Psoas muscle (tissue), 8 donors: ENCODE data around the gene LST1. TPM values are rescaled to one million over a fixed set of nuclear protein-coding genes. Genes with fewer than 3 reads are reported as not detected.

Experiments used
- ATAC-seq, 4 donors: fragments of 200-7000 bp; cut with Tn5 transposase; one replicate each; pipeline ENCODE4 v1.9.1; 2020; ENCODE audit warnings: moderate library complexity in 3 of 4, mild to moderate bottlenecking in 2 of 4
- DNase-seq, 2 donors: peaks; one replicate each; pipeline ENCODE4 v3.0.0-alpha.2; 2020
- H3K27ac ChIP-seq: fragments of 200-600 bp; one replicate; pipeline ENCODE4 v1.8.0; 2022
- H3K27me3 ChIP-seq, 3 donors: fragments of 200-600 bp in 1 of 3; one replicate each; pipeline versions ENCODE4 v1.6.1 to v1.8.0; 2013 to 2022; ENCODE audit warnings: low read length in 2 of 3, mild to moderate bottlenecking in 2 of 3, moderate library complexity in 1 of 3; ENCODE audit not compliant: insufficient read depth in 3 of 3
- H3K36me3 ChIP-seq, 2 donors: fragments of 200-600 bp in 1 of 2; one replicate each; pipeline versions ENCODE4 v1.6.1 to v1.8.0; 2013 to 2022; ENCODE audit warnings: low read depth in 1 of 2, mild to moderate bottlenecking in 1 of 2, moderate library complexity in 1 of 2; ENCODE audit not compliant: insufficient read depth in 1 of 2
- H3K4me1 ChIP-seq: fragments of 200-600 bp; one replicate; pipeline ENCODE4 v1.8.0; 2022
- H3K4me3 ChIP-seq: fragments of 200-600 bp; one replicate; pipeline ENCODE4 v1.8.0; 2022; ENCODE audit warnings: mild to moderate bottlenecking
- H3K9me3 ChIP-seq: fragments of 200-600 bp; one replicate; pipeline ENCODE4 v1.8.0; 2022
- CTCF ChIP-seq: fragments of 200-600 bp; IDR thresholded peaks from one replicate; pipeline ENCODE4 v1.8.0; 2022; ENCODE audit warnings: antibody characterized with exemption
- WGBS, 3 donors: extraction: QIAGEN DNeasy Blood & Tissue Kit; methylation state at CpG; one replicate each; pipeline versions ENCODE4 v1.1.6 to v1.1.7; 2013; 5-methylcytosine and 5-hydroxymethylcytosine counted together
- intact Hi-C, 2 donors: fragments of 100-400 bp; cut with DNase I; formaldehyde crosslinking; loops; one replicate each; pipeline versions ENCODE4 v1.11.0 to v1.14.2; 2022
- polyA plus RNA-seq, 3 donors: library from polyadenylated mRNA; stranded (reverse); fragments of 200-250 nt; gene quantifications; one replicate each; pipeline ENCODE4 v1.2.3, GENCODE V29; 2013
- total RNA-seq, 4 donors: library from RNA; stranded (reverse); fragmentation: NEBNext Ultra II Directional in 2 of 4; extraction: Animal tissue kit (Norgen Biotek cat#: 25700) in 2 of 4; gene quantifications; one replicate each; pipeline versions ENCODE4 v1.2.1 to v1.2.4, GENCODE V29; 2021 to 2023
- donor health status: healthy with polysubstance abuse.
- donor health status: DM: no; HTN: no; CAD: no; lungs with moderate emphysema.
- donor health status: Bipolar disorder and iron deficiency.
- donor health status: healthy.
- donor health status: DM: yes; HTN: yes; CAD: no.
- donor health status: DM: no; HTN: no; CAD: no.
- donor health status: DM: no; HTN: no; CAD: no.
- donor health status: DM: yes; HTN: yes; CAD: no.

The LST1 gene
- total and polyA plus RNA-seq, 7 donors: 1.2 to 5.6 (median 1.8) TPM

- ATAC-seq: no peak
- H3K27ac ChIP-seq: no peak overlapping the region
- 84 to 86% (median 84%) methylated on average over 9 of the region's 9 CpGs for WGBS, 3 donors
- H3K9me3 ChIP-seq: no peaks in the 10 kb centered on the region
- H3K27me3 ChIP-seq: no peaks in the 10 kb centered on the region
- intact Hi-C loops: no loop called here
- no peak for DNase-seq
- TF ChIP-seq CTCF: no peak
- no peak overlapping the region for H3K4me3 ChIP-seq
- H3K4me1 ChIP-seq: no peaks in the 10 kb centered on the region
- H3K36me3 ChIP-seq: no peaks in the 10 kb centered on the region
These were observed 12.6 kb upstream of the LST1 start for GRCh38 chr6:31573239-31574105.

- H3K36me3 ChIP-seq: no peaks in the 10 kb centered on the region
- no peaks in the 10 kb centered on the region for H3K27me3 ChIP-seq
- ATAC-seq: no peak
- no peaks in the 10 kb centered on the region for H3K9me3 ChIP-seq
- intact Hi-C loops: no loop called here
- no peak overlapping the region for H3K27ac ChIP-seq
- no peak for TF ChIP-seq CTCF
- 74 to 86% (median 80%) methylated on average over 14 of the region's 14 CpGs for whole genome bisulfite sequencing, 3 donors
- no peaks in the 10 kb centered on the region for H3K4me1 ChIP-seq
- no peak overlapping the region for H3K4me3 ChIP-seq
- DNase-seq: no peak
These were observed 11.7 kb upstream of the LST1 start for GRCh38 chr6:31574106-31575061.

GRCh38 chr6:31575335-31575901, 10.7 kb upstream of the LST1 start, which contains the start of gene TNF:
TSS of gene TNF (plus strand) at chr6:31575565. CDS start at chr6:31575742, 177 bp downstream.
- Histone ChIP-seq H3K4me3 (peak within 1 kb of the TSS; percentile 54), H3K27me3 (no peaks in the 10 kb centered on the region), H3K36me3 (no peaks in the 10 kb centered on the region), H3K27ac (no peak within 1 kb of the TSS), H3K4me1 (no peaks in the 10 kb centered on the region), H3K9me3 (no peaks in the 10 kb centered on the region)
- 49 to 54% (median 50%) methylated on average over 18 to 19 of the region's 19 CpGs for WGBS, 3 donors
- peak in 2 of 4 donors; percentile 33 to 48 for ATAC-seq
- no peak for TF ChIP-seq CTCF
- DNase-seq: peak; percentile 56 to 71
- intact Hi-C loops: no loop called here

GRCh38 chr6:31575952-31576685, 10.0 kb upstream of the LST1 start:
- 61 to 72% (median 65%) methylated on average over 8 of the region's 8 CpGs for WGBS, 3 donors
- no peak for TF ChIP-seq CTCF
- no peaks in the 10 kb centered on the region for H3K4me1 ChIP-seq

More at GRCh38 chr6:31575952-31576685, 10.0 kb upstream of the LST1 start:
- Histone ChIP-seq H3K9me3 (no peaks in the 10 kb centered on the region), H3K27ac (no peak overlapping the region), H3K4me3 (peak overlapping the region; percentile 54), H3K27me3 (no peaks in the 10 kb centered on the region), H3K36me3 (no peaks in the 10 kb centered on the region)
- intact Hi-C loops: no loop called here
- DNase-seq: peak in 1 of 2 donors; percentile 10
- no peak for ATAC-seq
